ENCODE data around the gene MINDY4.

MINDY4 gene

DNA sequence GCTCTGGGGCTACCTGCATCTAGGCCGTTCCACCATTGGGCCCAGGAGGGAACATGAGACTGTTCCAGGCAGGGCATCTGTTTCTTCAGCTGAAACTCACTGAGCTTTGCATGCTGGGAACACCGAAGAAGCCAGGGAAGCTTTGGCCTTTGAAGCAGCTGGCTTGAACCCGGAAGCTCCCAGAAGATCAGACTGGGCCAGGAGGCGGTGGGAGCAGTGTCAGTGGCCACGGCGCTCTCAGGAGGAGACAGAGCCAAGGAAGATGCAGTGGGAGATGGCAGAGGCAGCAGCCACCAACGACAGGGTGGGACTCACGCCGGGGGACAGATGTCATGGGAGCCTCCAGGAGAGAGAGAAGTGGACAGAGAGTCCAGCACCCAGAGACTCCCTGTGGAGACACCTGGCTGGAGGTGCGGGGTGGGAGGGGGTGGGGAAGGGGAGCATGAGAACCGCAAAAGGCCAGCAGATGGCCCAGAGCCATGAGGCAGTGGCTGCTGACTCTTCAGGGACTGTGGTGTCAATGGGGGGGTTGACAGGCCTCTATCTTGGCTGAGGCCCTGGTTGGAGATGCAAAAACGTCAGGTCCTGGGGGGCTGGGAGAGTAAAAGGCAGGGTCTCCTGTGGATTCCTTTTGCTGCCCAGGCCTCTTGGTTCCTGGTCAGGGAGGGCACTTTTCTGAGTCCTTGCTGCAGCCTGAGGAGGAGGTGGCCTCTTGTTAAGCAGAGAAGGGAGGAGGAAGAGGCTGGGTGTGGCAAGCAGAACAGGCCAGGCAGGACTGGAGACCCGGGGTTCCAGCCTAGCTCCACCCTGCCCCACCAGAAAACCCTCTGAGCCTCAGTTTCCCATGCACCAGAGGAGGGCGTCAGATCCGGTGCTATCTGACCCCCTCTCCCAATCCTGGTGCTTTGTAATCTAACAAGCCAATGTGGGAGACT lies 134.1 kb downstream of the MINDY4 start:
- DNase-seq, result no peak

- no peak for DNase-seq
Observed at GRCh38 chr7:30906014-30906413, 134.8 kb downstream of the MINDY4 start.

DNA sequence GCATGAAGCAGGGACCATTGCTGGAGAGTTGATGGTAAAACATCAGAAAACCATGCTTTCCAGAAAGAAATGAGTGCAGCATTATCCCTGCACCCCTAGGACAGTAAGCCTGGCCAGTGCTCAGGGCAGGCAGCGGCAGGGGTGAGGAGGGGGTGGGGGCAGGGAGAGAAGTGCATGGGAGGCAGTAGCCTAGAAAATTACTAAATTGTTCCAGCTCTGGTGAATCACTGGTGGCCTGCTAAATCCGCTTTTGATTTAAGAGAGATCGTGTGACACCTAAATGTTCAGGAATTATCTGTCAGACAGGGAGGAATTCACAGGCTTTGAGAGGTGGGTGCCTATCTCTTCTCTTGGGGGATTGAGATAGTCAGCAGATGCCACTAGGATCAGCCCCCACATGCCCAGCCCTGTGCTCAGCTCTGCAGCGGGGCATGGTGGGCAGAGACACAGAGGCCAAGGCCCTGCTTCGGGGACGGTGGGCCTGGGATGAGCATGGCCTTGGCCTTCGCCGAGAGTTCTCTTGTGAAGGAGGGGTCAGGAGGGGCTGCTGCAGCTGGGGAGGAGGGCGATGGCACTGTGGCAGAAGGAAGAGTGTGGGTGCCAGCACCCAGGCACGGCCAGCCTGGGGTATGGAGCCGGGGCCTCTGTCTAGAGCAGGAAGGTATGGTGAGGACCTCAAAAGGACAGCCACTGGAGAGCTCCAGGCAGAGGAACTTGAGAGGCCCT lies 135.5 kb downstream of the MINDY4 start:
- DNase-seq, result no peak

GRCh38 chr7:30907527-30908267 lies 136.5 kb downstream of the MINDY4 start:
- DNase-seq, result no peak

DNA sequence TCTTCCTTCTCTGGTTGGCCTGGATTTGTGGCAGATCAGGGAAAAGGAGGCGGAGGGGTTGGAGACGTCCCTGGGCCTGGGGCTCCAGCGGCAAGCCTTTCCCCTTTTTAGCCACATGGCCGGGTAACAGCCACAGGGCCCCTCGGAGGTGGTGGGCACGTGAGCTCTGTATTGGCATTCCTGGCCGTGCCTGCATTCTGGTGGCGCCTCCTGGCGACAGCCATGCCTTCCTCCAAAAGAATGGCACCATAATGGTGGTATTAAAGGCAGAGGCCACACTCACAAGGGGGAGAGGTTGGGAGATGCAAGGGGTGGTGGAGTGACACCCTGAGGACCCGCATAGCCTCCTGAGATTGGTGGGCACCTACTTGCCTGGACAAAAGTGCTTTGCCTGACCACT lies 137.5 kb downstream of the MINDY4 start:
- no peak for DNase-seq

GRCh38 chr7:30909431-30909830 lies 138.2 kb downstream of the MINDY4 start:
- DNase-seq, result no peak

- no peak for DNase-seq
Observed at GRCh38 chr7:30910411-30911073, 139.3 kb downstream of the MINDY4 start.

DNA sequence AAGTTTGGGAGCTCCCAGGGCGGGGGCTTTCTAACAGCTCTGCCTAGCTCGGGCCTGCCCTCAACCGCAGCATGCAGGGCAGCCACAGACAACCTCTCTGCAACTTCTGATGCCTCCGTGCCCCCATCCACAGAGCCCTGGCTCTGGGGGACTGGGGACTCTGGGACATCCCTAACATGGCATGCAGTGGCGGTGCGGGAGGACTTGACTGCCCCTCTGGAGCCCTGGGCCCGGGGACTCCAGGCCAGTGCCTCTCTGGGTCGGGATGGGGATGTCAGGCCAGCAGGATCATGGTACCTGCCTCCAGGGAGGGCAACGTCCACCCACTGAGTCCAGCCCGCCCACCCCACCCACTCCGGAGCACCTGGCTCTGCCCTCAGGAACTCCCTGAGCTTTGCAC lies 139.9 kb downstream of the MINDY4 start:
- DNase-seq, result no peak

DNA sequence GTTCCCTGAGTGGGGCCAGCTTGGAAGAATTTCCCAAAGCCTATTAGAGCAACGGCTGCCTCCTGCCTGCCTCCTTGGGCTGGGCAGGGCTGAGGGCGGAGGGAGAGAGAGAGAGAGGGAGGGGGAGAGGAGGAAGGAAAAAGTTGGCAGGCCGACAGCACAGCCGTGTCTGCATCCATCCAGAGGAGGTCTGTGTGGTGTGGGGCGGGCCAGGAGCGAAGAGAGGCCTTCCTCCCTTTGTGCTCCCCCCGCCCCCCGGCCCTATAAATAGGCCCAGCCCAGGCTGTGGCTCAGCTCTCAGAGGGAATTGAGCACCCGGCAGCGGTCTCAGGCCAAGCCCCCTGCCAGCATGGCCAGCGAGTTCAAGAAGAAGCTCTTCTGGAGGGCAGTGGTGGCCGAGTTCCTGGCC lies 140.3 kb downstream of the MINDY4 start, which contains the start of gene AQP1:
TSS of gene AQP1 (plus strand) at position 293 of the 409 bp plus-strand sequence. CDS start at position 350, 57 bp downstream.
- DNase-seq, result no peak

DNA sequence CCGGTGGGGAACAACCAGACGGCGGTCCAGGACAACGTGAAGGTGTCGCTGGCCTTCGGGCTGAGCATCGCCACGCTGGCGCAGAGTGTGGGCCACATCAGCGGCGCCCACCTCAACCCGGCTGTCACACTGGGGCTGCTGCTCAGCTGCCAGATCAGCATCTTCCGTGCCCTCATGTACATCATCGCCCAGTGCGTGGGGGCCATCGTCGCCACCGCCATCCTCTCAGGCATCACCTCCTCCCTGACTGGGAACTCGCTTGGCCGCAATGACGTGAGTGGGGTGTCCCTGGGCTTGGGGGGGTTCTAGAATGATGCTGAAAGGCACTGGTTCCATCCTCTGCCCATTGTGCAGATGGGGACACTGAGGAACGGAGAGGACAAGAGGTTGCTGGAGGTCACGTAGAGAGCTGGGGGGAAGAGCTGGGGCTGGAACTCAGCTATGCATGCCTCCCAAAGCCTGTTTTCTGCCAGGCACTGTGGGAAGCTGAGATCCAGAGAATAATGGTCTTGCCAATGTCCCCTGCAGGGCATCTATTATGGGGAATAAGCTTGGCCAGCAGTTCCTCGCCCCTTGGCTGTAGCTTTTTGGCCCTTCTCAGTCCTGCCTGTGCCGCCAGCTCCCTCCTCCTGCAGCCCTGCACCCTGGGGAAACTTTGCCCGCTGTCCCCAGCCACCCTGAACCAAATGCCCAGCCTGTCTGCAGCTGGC lies 141.0 kb downstream of the MINDY4 start:
- no peak for DNase-seq

- no peak for DNase-seq
Observed at GRCh38 chr7:30912731-30912985, 141.4 kb downstream of the MINDY4 start.

DNA sequence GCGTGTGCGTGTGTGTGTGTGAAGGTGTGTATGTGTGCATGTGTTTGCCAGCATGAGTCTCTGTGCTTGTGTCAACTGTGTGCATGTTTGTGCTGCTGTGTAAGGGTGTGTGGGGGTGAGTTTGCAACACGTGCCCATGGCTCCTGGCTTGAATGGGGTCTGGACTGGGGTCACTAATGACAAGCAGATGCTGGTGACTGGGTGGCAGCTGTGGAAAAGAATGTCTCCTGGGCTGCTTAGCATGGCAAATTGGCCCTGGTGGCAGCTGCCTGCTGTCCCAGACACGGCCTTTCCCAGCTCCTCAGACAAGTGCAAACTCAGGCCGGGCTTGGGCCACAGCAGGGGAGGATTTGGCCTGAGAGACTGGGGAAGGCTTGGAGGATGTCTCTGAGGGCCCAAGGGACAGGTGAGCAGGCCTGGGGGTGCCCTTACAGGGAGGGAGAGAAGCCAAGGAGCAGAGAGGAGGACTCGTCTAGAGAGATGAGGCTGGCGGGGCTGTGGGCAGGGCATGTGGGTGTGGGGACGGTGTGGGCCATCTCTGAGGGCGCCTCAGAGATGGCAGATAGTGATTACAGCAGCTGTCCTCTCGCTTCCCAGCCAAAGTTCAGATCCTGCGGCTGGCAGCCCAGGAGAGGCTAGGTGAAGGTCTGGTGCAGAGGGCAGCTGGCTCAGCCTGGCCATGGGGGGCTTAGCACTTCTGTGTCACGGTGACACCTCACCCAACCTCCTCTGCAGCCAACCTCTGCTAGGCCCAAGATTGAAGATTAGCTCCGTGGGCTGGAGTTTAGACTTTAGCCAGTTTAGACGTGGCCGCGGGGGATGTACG lies 142.0 kb downstream of the MINDY4 start:
- DNase-seq, result no peak

- DNase-seq, result no peak
Observed at GRCh38 chr7:30913821-30914515, 142.8 kb downstream of the MINDY4 start.

GRCh38 chr7:30914596-30914995 lies 143.4 kb downstream of the MINDY4 start:
- no peak for DNase-seq

- DNase-seq, result no peak
Observed at GRCh38 chr7:30915005-30915601, 143.9 kb downstream of the MINDY4 start.

DNA sequence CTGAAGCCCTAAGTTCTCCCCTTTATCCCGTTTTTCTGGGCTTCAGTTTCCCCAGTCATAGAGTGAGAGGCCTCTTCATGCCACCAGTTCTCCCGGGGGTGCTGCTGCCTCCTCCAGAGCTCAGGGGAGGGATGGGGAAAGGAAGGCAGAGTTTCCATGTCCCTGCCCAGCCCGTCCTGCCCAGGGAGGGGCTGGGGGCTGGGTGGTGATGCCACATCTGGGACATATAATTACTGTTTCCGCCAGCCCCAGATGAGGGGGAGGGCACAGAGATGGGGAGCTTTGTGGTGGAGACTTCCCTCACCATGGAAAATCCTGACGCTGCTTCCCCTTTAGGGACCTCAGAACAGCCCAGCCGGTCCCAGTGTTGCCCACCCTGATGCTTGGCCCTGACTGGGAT lies 144.5 kb downstream of the MINDY4 start:
- no peak for DNase-seq

- DNase-seq, result no peak
Observed at GRCh38 chr7:30916255-30916654, 145.0 kb downstream of the MINDY4 start.

- no peak for DNase-seq
Observed at GRCh38 chr7:30916767-30917166, 145.6 kb downstream of the MINDY4 start.

DNA sequence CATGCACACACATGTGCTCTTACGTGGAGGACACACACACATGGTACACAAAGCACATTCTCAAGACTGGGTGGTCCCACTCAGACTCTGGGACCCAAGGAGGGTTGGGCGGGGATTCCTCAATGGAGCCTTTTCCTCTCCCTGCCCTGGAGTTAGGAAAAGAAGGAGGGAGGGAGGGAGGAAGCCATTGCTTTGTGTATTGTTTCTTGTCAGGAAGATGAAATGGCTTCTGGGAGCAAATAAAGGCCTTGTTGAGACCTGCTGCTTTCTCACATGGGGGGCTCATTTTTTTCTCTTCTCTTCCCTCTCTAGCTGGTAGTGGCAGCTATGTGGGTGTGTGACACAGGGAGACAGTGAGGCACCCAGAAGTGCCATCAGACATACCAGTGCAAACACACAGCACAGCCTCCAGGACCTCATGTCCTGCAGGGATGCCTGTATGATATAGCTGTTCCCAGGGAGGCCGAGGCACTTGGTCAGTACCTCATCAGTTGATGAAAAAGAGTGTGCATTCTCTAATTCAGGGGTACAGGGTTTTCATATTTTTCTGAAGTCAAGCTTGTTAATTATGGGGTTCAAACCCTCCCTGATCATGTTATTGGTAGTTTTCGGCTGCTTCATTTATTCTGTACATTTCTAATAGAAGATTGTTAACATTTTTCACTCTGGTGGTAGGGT lies 146.1 kb downstream of the MINDY4 start:
- no peak for DNase-seq

DNA sequence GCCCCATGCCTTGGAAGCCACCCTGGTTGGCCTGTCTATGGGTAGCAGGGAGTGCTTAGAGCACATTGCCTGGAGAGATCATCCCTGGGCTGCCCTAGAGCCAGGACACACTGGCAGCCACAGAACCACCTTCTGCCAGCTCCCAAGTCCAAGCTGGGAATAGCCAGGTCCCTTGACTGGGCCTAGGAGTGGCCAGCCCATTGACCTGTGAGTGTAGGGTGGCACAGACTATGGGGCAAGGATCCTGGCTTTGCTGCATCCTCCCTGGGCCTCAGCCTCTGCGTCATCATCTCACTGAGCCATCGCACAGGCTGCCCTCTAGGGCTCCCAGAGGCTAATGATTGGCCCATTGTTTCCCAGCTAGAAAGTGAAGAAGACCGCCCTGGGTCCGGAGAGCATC lies 147.5 kb downstream of the MINDY4 start:
- no peak for DNase-seq
